CD4-positive, alpha-beta T cell (primary cell): ENCODE results near the gene SSH2. TPM values are rescaled to one million over a fixed set of nuclear protein-coding genes. Genes with fewer than 3 reads are reported as not detected.

Experiments
- ATAC-seq: fragments of 200-7000 bp; cut with Tn5 transposase; one replicate; pipeline ENCODE4 v1.10.0; 2022; ENCODE audit warnings: mild to moderate bottlenecking; ENCODE audit not compliant: poor library complexity
- CTCF ChIA-PET: fragments of 350-600 bp; sonication (Branson Sonifier 250); formaldehyde crosslinking; loops from one replicate; lab custom pipeline; 2021; ENCODE audit warnings: antibody characterized with exemption, inconsistent platforms; lab: Charles Lee
- POLR2A ChIA-PET: fragments of 350-600 bp; sonication (Branson Sonifier 250); formaldehyde crosslinking; loops from one replicate; lab custom pipeline; 2021; ENCODE audit warnings: antibody characterized with exemption, inconsistent platforms; lab: Charles Lee
- DNase-seq, 14 experiments: peaks; one replicate each; pipeline ENCODE4 v3.0.0-alpha.2; 2013 to 2020; ENCODE audit warnings: mixed read lengths in 2 of 14
- H3K27ac ChIP-seq, 2 donors: one replicate each; pipeline versions ENCODE4 v1.5.1 to v1.7.0; 2013; ENCODE audit warnings: low read length in 2 of 2, low read depth in 1 of 2, mild to moderate bottlenecking in 1 of 2
- H3K27me3 ChIP-seq, 2 experiments: 1 replicate in 1 of 2; 2 replicates in 1 of 2; pipeline versions ENCODE4 v1.6.1 to v1.7.0; 2013; ENCODE audit warnings: low read length in 2 of 2, control low read depth in 1 of 2, mild to moderate bottlenecking in 1 of 2, moderate library complexity in 1 of 2; ENCODE audit not compliant: insufficient read depth in 2 of 2, control insufficient read depth in 1 of 2
- H3K36me3 ChIP-seq: one replicate; pipeline ENCODE4 v1.6.1; 2013; ENCODE audit warnings: low read length, control low read depth; ENCODE audit not compliant: insufficient read depth
- H3K4me1 ChIP-seq: one replicate; pipeline ENCODE4 v1.6.1; 2013; ENCODE audit warnings: low read length, control low read depth; ENCODE audit not compliant: insufficient read depth
- H3K4me3 ChIP-seq: one replicate; pipeline ENCODE4 v1.5.1; 2013; ENCODE audit warnings: mild to moderate bottlenecking, low read length, moderate library complexity
- H3K9me3 ChIP-seq, 2 experiments: 1 replicate in 1 of 2; 2 replicates in 1 of 2; pipeline versions ENCODE4 v1.6.1 to v1.7.0; 2013; ENCODE audit warnings: low read length in 2 of 2, mild to moderate bottlenecking in 2 of 2, control low read depth in 1 of 2, moderate library complexity in 1 of 2; ENCODE audit not compliant: control insufficient read depth in 1 of 2, insufficient read depth in 1 of 2
- H3K27ac Mint-ChIP-seq: one replicate; pipeline ENCODE4 v1.8.0; 2020; ENCODE audit warnings: mixed read lengths
- H3K27me3 Mint-ChIP-seq: one replicate; pipeline ENCODE4 v1.8.0; 2021; ENCODE audit warnings: mixed read lengths
- H3K36me3 Mint-ChIP-seq: one replicate; pipeline ENCODE4 v1.8.0; 2021; ENCODE audit warnings: low read depth, mixed read lengths
- H3K4me1 Mint-ChIP-seq: one replicate; pipeline ENCODE4 v1.8.0; 2021; ENCODE audit warnings: low read depth, mixed read lengths
- H3K4me3 Mint-ChIP-seq: one replicate; pipeline ENCODE4 v1.8.0; 2020; ENCODE audit warnings: mild to moderate bottlenecking, mixed read lengths
- H3K9me3 Mint-ChIP-seq: one replicate; pipeline ENCODE4 v1.8.0; 2020; ENCODE audit warnings: mixed read lengths
- CTCF ChIP-seq: fragments of 200-600 bp; IDR thresholded peaks from one replicate; pipeline ENCODE4 v1.8.0; 2022; ENCODE audit warnings: antibody characterized with exemption, mild to moderate bottlenecking
- intact Hi-C, 2 experiments: fragments of 100-400 bp; cut with DNase I in 1 of 2; cut with micrococcal nuclease in 1 of 2; formaldehyde crosslinking; loops; one replicate each; pipeline versions ENCODE4 v1.15.1 to v1.9.0; 2023 to 2025; cut with DNase I, micrococcal nuclease
- total RNA-seq, 174 experiments: library from RNA in 2 of 174; stranded (reverse) in 2 of 174; gene quantifications; one replicate each; pipeline ENCODE4 v1.2.3 and lab custom pipeline; 2021 to 2026

The SSH2 gene
- total RNA-seq, 2 experiments from 2014 or later, result 73.4 to 81.5 TPM

- ATAC-seq (peak; percentile 68), DNase-seq (peak; percentile 42 to 90 (median 58))
- CTCF ChIA-PET, result interaction anchor here (0.5 to 3.4 kb wide), 48 partner anchors 9 to 882 kb away, joined by 3 to 148 read pairs (median 4); partner anchors contain the start of genes EFCAB5 and GOSR1
- POLR2A ChIA-PET, result interaction anchor here (0.5 to 3.0 kb wide), 27 partner anchors 9 to 1926 kb away, joined by 3 to 123 read pairs (median 5); partner anchors contain the start of genes ABHD15, NUFIP2 and TAOK1
- no peaks in the 10 kb centered on the region for H3K9me3 Mint-ChIP-seq
- Histone ChIP-seq H3K9me3 (no peaks in the 10 kb centered on the region), H3K36me3 (no peaks in the 10 kb centered on the region), H3K27me3 (no peaks in the 10 kb centered on the region), H3K27ac (no peak overlapping the region), H3K4me1 (peaks cover 18% of the 10 kb centered on the region), H3K4me3 (peak overlapping the region; percentile 92)
- H3K4me3 Mint-ChIP-seq, result no peak overlapping the region
- TF ChIP-seq CTCF, result peak; percentile 87
- peaks cover 14% of the 10 kb centered on the region for H3K36me3 Mint-ChIP-seq
- H3K27ac Mint-ChIP-seq, result no peak overlapping the region
- peaks cover 30% of the 10 kb centered on the region for H3K4me1 Mint-ChIP-seq
- intact Hi-C loops, result loop anchor here (1.0 to 10.0 kb wide), 11 partner anchors 67 to 539 kb away; partner anchors contain the start of genes CPD (in 1 of the 2), GIT1 (in 1 of the 2) and TAOK1 (in 1 of the 2)
- H3K27me3 Mint-ChIP-seq, result no peaks in the 10 kb centered on the region
Measured at GRCh38 chr17:29931231-29931932, 1.4 kb upstream of the SSH2 start.

GRCh38 chr17:29930409-29931010 lies 482 bp upstream of the SSH2 start:
- DNase-seq, result peak in 1 of 14 experiments; percentile 4

More at GRCh38 chr17:29930409-29931010, 482 bp upstream of the SSH2 start:
- POLR2A ChIA-PET, result interaction anchor here (0.6 to 3.0 kb wide), 32 partner anchors 9 to 636 kb away, joined by 3 to 123 read pairs (median 4); partner anchors contain the start of genes ANKRD13B, CPD and NUFIP2
- intact Hi-C loops, result loop anchor here (1.0 to 10.0 kb wide), 11 partner anchors 66 to 538 kb away; partner anchors contain the start of genes CPD (in 1 of the 2), GIT1 (in 1 of the 2) and TAOK1 (in 1 of the 2)
- CTCF ChIA-PET, result interaction anchor here (0.5 to 3.4 kb wide), 35 partner anchors 10 to 546 kb away, joined by 3 to 148 read pairs (median 4); partner anchors contain the start of genes EFCAB5 and GOSR1
- no peaks in the 10 kb centered on the region for H3K9me3 ChIP-seq
- H3K9me3 Mint-ChIP-seq, result no peaks in the 10 kb centered on the region
- H3K4me3 ChIP-seq, result peak overlapping the region; percentile 92
- peak; percentile 24 for ATAC-seq
- no peak overlapping the region for H3K4me3 Mint-ChIP-seq
- peaks cover 14% of the 10 kb centered on the region for H3K36me3 Mint-ChIP-seq
- no peaks in the 10 kb centered on the region for H3K27me3 ChIP-seq
- H3K4me1 Mint-ChIP-seq, result peaks cover 31% of the 10 kb centered on the region
- TF ChIP-seq CTCF, result no peak
- peaks cover 18% of the 10 kb centered on the region for H3K4me1 ChIP-seq
- H3K27ac ChIP-seq, result peak overlapping the region; percentile 18 to 97
- no peaks in the 10 kb centered on the region for H3K36me3 ChIP-seq
- H3K27me3 Mint-ChIP-seq, result no peaks in the 10 kb centered on the region
- no peak overlapping the region for H3K27ac Mint-ChIP-seq
